GM19193 (cell line): ENCODE measurements around the gene CTCFL.

Experiments
- POLR2A ChIP-seq: IDR thresholded peaks from 4 replicates; pipeline ENCODE4 v1.6.1; 2011; ENCODE audit not compliant: insufficient read depth, insufficient read length; ENCODE audit errors: extremely low read depth

Gene CTCFL

GRCh38 chr20:57459278-57459677 is 65.7 kb downstream of the CTCFL start:
- TF ChIP-seq POLR2A = no peak

DNA sequence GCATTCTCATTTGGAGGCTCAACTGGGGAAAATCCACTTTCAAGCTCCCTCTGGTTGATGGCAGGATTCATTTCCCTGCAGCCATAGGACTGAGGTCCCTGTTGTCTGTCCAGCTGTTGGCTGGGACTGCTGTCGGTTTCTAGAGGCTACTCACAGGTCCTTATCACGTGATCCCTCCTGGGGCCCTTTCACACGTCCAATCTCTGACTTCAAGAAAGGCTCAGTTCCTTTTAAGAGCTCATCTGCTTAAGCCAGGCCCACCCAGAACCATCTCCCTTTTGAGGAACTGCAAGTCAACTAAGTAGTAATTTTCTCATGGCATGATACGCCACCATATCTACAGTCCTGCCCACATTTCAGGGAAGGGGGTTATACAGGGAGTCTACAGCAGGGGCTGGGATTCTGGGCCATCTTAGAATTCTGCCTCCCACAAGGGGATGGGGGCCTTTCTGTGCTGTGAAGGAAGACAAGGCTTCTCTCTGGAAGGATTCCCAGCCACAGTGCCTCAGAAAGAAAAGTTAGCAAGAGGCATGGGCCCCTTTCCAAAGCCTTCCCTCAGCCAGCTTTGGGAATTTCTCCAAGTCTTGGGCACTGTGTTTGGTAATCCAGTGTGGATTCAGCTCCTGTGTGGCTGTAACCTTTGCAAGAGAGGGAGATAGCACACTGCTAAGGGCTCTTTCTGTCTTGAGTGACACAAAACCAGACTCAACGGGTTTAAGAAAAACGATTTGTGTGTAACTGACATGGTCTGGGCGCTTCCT is 66.4 kb downstream of the CTCFL start:
- TF ChIP-seq POLR2A = no peak

DNA sequence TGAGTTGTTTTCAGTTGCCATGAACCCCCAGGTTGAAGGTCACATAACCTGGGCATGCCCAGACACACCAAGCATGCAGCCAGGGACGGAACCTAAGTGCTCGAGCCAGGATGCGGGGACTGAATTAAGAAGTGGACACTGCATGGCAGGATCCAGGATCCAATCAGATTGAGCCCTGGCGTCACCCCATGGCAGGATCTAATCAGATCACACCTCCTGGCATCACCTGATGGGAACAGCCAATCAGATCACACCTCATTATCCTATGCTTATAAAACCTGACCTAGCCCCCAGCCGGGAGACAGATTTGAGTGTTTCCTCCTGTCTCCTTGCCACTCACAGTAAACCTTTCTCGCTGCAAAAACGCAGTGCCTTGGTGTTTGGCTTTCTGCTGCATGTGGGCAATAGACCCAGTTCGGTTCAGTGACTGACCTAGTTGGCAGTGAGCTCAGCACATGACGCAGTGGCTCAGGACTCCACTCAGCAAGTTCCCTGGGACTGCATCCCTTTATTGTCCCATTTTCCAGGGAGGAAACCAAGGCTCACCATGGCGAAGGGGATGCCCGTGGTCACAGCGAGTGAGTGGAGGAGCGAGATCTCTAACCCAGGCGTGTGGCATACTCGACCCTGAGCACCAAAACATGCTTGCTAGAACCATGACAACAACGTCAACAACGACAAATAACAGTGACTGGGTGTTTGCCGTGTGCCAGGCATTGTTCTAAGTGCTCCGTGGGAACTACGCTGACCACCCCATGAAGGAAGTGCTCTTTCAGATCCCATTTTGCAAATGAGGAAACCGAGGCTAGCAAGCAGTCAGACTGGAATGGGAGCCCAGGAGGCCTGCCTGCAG is 67.5 kb downstream of the CTCFL start:
- no peak for TF ChIP-seq POLR2A

DNA sequence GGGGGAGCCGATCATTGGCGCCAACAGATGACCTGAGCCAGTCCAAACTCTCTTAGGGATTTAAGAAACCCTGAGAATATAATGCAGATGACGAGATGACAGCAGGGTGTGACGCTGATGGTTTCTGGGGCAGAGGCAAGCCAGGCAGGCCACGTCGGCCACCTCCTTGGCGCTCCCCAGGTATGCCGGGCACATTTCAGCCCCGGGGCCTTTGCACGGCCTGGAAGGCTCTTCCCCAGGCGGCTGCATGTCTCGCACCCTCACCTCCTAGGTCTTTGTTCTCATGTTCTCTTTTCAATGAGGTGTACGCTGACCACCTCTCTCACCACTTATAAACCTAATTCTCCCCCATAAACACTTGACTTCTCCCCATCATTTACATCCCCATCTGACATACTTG is 68.8 kb downstream of the CTCFL start:
- no peak for TF ChIP-seq POLR2A

DNA sequence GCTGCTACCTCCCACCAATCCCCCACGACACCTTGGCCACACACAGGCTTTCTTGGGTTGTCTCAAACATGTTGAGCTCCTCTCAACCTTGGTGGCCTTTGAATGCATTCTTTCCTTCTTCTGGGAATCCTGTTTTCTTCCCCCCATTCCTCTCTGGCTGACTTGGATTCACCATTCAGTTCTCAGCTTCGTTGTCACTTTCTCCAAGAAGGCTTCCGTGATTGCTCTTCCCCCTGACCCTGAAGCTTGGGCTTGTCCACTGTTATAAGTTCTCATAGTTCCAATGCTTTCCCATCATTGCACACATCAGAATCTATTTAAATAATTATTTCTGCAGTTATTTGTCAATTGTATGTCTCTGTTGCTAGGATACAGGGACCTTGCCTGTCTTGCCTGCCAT is 69.6 kb downstream of the CTCFL start:
- TF ChIP-seq POLR2A = no peak

DNA sequence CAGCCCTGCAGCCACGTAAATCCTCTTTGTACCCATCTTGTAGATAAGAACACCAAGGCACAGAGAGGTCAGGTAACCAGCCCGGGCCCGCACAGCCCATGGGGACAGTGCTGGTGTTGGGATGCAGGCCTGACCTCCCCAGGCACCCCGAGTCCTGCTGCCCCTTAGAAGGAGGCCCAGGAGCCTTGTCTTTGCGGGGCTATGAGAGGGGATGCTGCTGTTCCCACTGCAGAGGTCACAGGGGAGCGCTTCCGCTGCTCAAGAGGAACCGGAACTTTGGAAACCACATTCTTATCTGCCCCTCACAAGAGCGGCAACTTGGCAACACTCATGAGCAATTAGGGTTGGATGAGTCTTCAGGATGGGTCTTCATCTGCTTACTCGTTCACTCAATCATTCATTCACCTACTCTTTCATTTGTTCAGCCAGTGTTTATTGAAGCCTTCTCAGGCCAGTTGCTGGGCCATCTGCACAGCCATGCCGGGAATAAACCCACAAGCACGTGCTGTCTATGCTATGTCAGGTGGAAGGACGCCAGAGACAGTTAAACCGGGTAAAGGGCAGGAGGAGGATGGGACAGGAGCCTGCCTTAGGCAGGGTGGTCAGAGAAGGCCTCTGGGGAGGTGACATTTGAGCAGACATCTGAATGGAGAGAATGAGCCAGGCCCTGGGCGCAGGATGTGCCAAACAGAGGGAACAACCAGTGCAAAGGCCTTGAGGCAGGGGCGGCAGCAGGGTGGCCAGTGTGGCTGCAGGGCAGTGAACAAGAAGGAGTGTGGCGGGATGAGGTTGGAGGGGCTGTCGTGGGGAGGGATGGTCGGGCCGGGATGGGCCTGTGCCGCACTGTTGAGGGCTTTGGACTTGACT is 72.9 kb downstream of the CTCFL start:
- peak; percentile 14 for TF ChIP-seq POLR2A

DNA sequence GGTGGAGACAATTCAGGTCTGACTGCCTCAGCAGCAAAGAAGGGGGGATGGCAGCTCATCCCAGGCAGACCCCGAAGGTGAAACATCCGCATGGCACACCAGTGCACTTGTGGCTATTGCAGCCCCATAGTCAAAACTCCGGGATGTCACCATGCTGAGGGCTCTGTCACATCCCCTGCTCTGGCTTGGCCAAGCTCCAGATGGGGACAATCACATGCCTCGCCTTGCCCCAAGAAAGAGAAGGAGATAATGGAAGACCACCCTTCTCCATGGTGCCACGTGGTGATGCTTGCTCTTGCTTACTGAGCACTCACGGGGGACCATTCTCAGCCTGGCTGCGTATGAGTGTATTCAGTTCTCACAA is 73.5 kb downstream of the CTCFL start:
- no peak for TF ChIP-seq POLR2A

DNA sequence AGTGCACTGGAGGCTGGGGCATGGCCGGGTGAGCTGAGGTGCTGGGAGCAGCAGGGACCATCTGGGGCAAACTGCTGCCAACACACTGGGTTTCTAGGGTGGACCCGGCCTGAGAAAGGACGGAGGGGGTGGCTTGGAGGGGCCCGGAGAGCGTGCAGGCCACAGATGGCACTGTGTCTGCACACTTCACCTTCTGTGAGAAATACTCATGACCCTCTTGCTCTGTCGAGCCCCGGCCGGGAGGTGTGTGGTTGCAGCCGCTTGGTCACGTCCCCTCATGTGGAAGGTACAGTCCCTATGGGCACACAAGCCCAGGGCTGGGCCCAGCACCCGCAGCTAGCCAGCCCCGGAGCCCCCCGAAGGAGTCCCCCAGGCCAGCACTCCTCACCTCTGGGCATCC is 74.0 kb downstream of the CTCFL start:
- no peak for TF ChIP-seq POLR2A

GRCh38 chr20:57450419-57450818 is 74.5 kb downstream of the CTCFL start:
- TF ChIP-seq POLR2A = no peak

- no peak for TF ChIP-seq POLR2A
Measured at GRCh38 chr20:57449398-57450354, 75.3 kb downstream of the CTCFL start.

GRCh38 chr20:57448764-57449354 is 76.1 kb downstream of the CTCFL start:
- no peak for TF ChIP-seq POLR2A
